Heart left ventricle (tissue), 13 donors: ENCODE measurements around the gene ULK4.

ENCODE experiments used
- POLR2A ChIP-seq, 2 donors: fragments of 450-650 bp; IDR thresholded peaks; one replicate each; pipeline ENCODE4 v1.6.1; 2017; ENCODE audit warnings: antibody characterized with exemption in 2 of 2, mild to moderate bottlenecking in 2 of 2, moderate library complexity in 2 of 2
- TF ChIP-seq, protein P1 (sequence below), 12 donors: fragments of 200-600 bp; sonication (generic) in 4 of 12; IDR thresholded peaks; one replicate each; pipeline versions ENCODE4 v1.5.0 to v1.8.0; 2018 to 2022; ENCODE audit warnings: antibody characterized with exemption in 12 of 12, mild to moderate bottlenecking in 5 of 12
- donor health status: ischemic (EF 13 %, LVEDD 7.1; RV severe dilation, severe dysfunction).
- donor health status: DM: no; HTN: yes; CAD: no.
- donor health status: DM: no; HTN: no; CAD: no.
- donor health status: ischemic (EF 25% LVEDD 6.9; RV normal size, moderate dysfunction).
- donor health status: ischemic (EF 25% LVEDD 5.7; RV mildly dilated, moderate dysfunction).
- donor health status: ischemic (EF 35%, LVEDD 5.7; RV mildly dilated, moderate dysfunction).
- donor health status: nonischemic (EF 11% LVEDD 7.7; RV severe dilation, severe dysfunction).
- donor health status: DM: yes; HTN: yes; CAD: no.
- donor health status: PGD.
- donor health status: ischemic (EF 29% LVEDD 5.4; RV normal size, mild dysfunction).
- donor health status: nonischemic (EF 23%, LVEDD 6.1; RV moderate dilation, normal function).

DNA sequence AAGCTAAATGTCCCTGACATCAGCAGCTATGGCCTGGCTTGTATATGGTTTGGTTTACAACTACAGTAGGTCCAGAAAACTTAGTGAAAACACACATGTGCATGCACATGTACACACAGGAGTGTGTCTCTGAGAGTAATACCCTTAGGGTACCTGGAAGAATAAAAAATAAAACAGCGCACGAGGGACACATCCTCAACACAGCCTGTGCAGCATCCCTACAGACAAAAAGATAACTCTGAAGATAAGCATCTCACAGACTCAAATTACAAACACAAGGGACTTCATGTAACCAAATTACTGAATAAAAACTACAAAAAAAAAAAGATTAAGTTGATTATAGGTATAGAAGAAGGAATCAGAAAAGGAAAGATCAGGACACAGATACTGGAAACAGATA, 653.8 kb downstream of the ULK4 start:
- TF ChIP-seq, protein P1, sequence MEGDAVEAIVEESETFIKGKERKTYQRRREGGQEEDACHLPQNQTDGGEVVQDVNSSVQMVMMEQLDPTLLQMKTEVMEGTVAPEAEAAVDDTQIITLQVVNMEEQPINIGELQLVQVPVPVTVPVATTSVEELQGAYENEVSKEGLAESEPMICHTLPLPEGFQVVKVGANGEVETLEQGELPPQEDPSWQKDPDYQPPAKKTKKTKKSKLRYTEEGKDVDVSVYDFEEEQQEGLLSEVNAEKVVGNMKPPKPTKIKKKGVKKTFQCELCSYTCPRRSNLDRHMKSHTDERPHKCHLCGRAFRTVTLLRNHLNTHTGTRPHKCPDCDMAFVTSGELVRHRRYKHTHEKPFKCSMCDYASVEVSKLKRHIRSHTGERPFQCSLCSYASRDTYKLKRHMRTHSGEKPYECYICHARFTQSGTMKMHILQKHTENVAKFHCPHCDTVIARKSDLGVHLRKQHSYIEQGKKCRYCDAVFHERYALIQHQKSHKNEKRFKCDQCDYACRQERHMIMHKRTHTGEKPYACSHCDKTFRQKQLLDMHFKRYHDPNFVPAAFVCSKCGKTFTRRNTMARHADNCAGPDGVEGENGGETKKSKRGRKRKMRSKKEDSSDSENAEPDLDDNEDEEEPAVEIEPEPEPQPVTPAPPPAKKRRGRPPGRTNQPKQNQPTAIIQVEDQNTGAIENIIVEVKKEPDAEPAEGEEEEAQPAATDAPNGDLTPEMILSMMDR (IDR thresholded peaks at IDR 0.05): no peak
- no peak for TF ChIP-seq POLR2A (IDR thresholded peaks at IDR 0.05)
